ENCODE results near the gene MMEL1.

GRCh38 chr1:2612591-2613365 is 20.0 kb downstream of the MMEL1 start:
- no peak for TF ChIP-seq NR3C1 (CRISPR knock-in tag; IDR thresholded peaks at IDR 0.05)
- no peak for TF ChIP-seq RXRB (CRISPR knock-in tag; IDR thresholded peaks at IDR 0.05; ENCODE audit: borderline replicate concordance)
- no peak for TF ChIP-seq SRSF9 (IDR thresholded peaks at IDR 0.05; ENCODE audit: borderline replicate concordance, insufficient read depth, low read depth, low read length, poor library complexity, severe bottlenecking)
- TF ChIP-seq CTCF (CRISPR knock-in tag; IDR thresholded peaks at IDR 0.05): no peak
- no peak for TF ChIP-seq PHB2 (IDR thresholded peaks at IDR 0.05; ENCODE audit: partially characterized antibody)

Data from HepG2 (cell line).